ENCODE data around the gene GCKR. TPM values are rescaled to one million over a fixed set of nuclear protein-coding genes. Genes with fewer than 3 reads are reported as not detected.

Gene GCKR
- total RNA-seq, 4 donors from 2014 or later, result not detected

DNA sequence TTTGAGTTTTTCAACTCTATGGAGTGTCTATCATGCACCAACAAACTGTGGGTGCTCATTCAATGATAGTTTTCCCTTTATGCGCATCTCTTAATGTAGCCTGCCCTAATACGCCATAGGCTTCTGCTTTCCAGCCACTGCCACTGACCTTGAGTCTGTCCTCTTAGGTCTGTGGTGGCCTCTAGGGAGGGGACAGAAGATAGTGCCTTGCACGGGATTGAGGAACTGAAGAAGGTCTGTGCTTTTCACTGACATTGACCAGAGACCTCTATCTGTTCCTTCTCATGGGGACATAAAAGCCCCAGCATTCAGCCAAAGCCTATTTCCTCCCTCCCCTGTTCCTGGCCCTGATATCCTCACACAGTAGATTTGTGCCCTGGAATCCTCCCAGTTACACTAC lies 2.3 kb downstream of the GCKR start:
- peaks cover 0 to 9% (median 4%) of the 10 kb centered on the region in 4 donors for H3K4me1 ChIP-seq
- H3K36me3 ChIP-seq, result no peaks in the 10 kb centered on the region
- intact Hi-C loops (cut with DNase I; ENCODE audit: low total_unique reads) (no loop called here), in situ Hi-C loops (cut with MboI; ENCODE audit: low pct_ligation_motif_present in 1 of 4, low pct_unique_long_range_greater_than_20kb in 1 of 4, low sequenced_read_pairs in 3 of 4) (no loop called here)
- H3K9me3 ChIP-seq, result no peaks in the 10 kb centered on the region
- DNase-seq, result no peak
- H3K27ac ChIP-seq, result no peak overlapping the region
- 81 to 86% methylated on average over 3 of the region's 3 CpGs for whole genome bisulfite sequencing, 2 donors (ENCODE audit: low coverage in 1 of 2)
- no peak for TF ChIP-seq EP300 (IDR thresholded peaks at IDR 0.05; ENCODE audit: low read depth)
- TF ChIP-seq POLR2AphosphoS5 (IDR thresholded peaks at IDR 0.05), result no peak
- TF ChIP-seq, protein P1, sequence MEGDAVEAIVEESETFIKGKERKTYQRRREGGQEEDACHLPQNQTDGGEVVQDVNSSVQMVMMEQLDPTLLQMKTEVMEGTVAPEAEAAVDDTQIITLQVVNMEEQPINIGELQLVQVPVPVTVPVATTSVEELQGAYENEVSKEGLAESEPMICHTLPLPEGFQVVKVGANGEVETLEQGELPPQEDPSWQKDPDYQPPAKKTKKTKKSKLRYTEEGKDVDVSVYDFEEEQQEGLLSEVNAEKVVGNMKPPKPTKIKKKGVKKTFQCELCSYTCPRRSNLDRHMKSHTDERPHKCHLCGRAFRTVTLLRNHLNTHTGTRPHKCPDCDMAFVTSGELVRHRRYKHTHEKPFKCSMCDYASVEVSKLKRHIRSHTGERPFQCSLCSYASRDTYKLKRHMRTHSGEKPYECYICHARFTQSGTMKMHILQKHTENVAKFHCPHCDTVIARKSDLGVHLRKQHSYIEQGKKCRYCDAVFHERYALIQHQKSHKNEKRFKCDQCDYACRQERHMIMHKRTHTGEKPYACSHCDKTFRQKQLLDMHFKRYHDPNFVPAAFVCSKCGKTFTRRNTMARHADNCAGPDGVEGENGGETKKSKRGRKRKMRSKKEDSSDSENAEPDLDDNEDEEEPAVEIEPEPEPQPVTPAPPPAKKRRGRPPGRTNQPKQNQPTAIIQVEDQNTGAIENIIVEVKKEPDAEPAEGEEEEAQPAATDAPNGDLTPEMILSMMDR (IDR thresholded peaks at IDR 0.05), result no peak
- no peak for TF ChIP-seq POLR2A (IDR thresholded peaks at IDR 0.05)
- peaks cover 25% of the 10 kb centered on the region for H3K27me3 ChIP-seq
- no peak overlapping the region for H3K4me3 ChIP-seq

DNA sequence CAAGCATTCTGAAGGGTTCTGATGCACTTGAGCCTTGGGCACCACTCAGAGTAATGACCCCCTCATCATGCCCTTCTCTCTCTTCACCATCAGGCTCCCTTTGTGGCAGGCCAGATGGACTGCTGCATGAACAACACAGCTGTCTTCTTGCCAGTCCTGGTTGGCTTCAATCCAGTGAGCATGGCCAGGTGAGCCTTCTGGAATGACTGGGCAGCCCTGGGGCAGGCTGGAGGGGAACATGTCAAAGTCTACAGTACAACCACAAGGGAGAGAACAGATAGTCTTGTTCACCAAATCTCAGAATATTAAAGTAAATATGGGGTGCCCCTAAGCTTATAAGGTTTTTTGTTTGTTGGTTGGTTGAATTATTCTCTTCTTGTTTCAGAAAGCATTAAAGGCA lies 4.4 kb downstream of the GCKR start:
- Histone ChIP-seq H3K4me3 (no peak overlapping the region), H3K9me3 (no peaks in the 10 kb centered on the region), H3K36me3 (no peaks in the 10 kb centered on the region), H3K27ac (no peak overlapping the region), H3K27me3 (peaks cover 7% of the 10 kb centered on the region), H3K4me1 (peaks cover 0 to 5% (median 0%) of the 10 kb centered on the region in 4 donors)
- in situ Hi-C loops (cut with MboI; ENCODE audit: low pct_ligation_motif_present in 1 of 4, low pct_unique_long_range_greater_than_20kb in 1 of 4, low sequenced_read_pairs in 3 of 4), result no loop called here
- TF ChIP-seq EP300 (IDR thresholded peaks at IDR 0.05; ENCODE audit: low read depth) (no peak), POLR2A (IDR thresholded peaks at IDR 0.05) (no peak), POLR2AphosphoS5 (IDR thresholded peaks at IDR 0.05) (no peak)
- TF ChIP-seq, protein P1 (IDR thresholded peaks at IDR 0.05), result no peak
- DNase-seq, result no peak
- intact Hi-C loops (cut with DNase I; ENCODE audit: low total_unique reads), result no loop called here

DNA sequence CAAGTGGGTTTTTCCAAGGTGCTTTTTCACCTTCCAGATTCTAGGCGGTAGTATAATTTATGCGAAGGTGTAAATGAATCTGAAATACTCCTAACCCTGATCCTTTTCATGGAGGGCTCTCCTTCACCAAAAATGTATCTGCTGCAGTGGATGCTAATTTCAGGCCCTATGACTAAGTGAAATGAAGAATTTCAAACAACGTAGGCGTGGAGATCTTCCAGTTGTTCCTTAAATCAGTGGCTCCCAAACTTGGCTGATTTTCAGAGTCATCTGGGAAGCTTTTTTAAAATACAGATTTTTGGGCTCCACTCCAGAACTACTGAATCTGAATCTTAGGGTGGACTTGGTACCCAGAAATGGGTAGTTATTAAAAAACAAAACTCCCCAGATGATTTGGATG lies 5.5 kb downstream of the GCKR start:
- intact Hi-C loops (cut with DNase I; ENCODE audit: low total_unique reads), result no loop called here
- Histone ChIP-seq H3K4me1 (no peaks in the 10 kb centered on the region), H3K9me3 (no peaks in the 10 kb centered on the region), H3K4me3 (no peak overlapping the region), H3K27me3 (no peaks in the 10 kb centered on the region), H3K27ac (no peak overlapping the region), H3K36me3 (no peaks in the 10 kb centered on the region)
- in situ Hi-C loops (cut with MboI; ENCODE audit: low pct_ligation_motif_present in 1 of 4, low pct_unique_long_range_greater_than_20kb in 1 of 4, low sequenced_read_pairs in 3 of 4), result no loop called here
- WGBS, 2 donors (ENCODE audit: low coverage in 1 of 2), result 87 to 95% methylated on average over 4 of the region's 4 CpGs
- DNase-seq, result no peak
- TF ChIP-seq POLR2A (IDR thresholded peaks at IDR 0.05) (no peak), POLR2AphosphoS5 (IDR thresholded peaks at IDR 0.05) (no peak), EP300 (IDR thresholded peaks at IDR 0.05; ENCODE audit: low read depth) (no peak)
- TF ChIP-seq, protein P1 (IDR thresholded peaks at IDR 0.05), result no peak

DNA sequence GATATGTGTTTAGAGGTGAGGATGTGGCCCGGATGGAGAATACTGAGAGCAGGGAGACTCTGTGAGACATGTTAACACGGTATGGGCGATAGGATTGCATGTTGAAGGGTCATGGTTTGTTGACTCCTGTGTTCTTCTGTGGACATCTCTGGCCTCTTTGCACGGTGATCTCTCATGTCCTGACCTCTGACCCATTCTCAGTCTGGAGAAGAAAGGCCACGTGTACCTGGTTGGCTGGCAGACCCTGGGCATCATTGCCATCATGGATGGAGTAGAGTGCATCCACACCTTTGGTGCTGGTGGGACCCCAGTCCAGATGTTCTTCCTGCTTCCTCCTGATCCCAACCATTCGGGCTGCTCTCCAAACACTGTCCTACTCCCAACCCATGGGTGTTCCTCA lies 9.9 kb downstream of the GCKR start:
- TF ChIP-seq POLR2A (IDR thresholded peaks at IDR 0.05) (no peak), EP300 (IDR thresholded peaks at IDR 0.05; ENCODE audit: low read depth) (no peak), POLR2AphosphoS5 (IDR thresholded peaks at IDR 0.05) (no peak)
- TF ChIP-seq, protein P1 (IDR thresholded peaks at IDR 0.05), result no peak
- Histone ChIP-seq H3K4me3 (no peak overlapping the region), H3K27ac (no peak overlapping the region), H3K27me3 (peaks cover 4% of the 10 kb centered on the region), H3K4me1 (no peaks in the 10 kb centered on the region), H3K36me3 (no peaks in the 10 kb centered on the region), H3K9me3 (no peaks in the 10 kb centered on the region)
- 83 to 85% methylated on average over 1 to 6 of the region's 6 CpGs for WGBS, 2 donors (ENCODE audit: low coverage in 1 of 2)
- in situ Hi-C loops (cut with MboI; ENCODE audit: low pct_ligation_motif_present in 1 of 4, low pct_unique_long_range_greater_than_20kb in 1 of 4, low sequenced_read_pairs in 3 of 4) (no loop called here), intact Hi-C loops (cut with DNase I; ENCODE audit: low total_unique reads) (no loop called here)
- DNase-seq, result no peak
